Left renal pelvis (tissue), 4 donors: Measurements from ENCODE around the gene MAPK10. TPM values are rescaled to one million over a fixed set of nuclear protein-coding genes. Genes with fewer than 3 reads are reported as not detected.

ENCODE experiments used
- DNase-seq, 4 donors: peaks; one replicate each; pipeline ENCODE4 v3.0.0-alpha.2; 2013; ENCODE audit warnings: low read depth in 4 of 4, low spot score in 3 of 4
- polyA plus RNA-seq, 4 donors: library from polyadenylated mRNA; unstranded; fragments of 120-200 nt; gene quantifications; one replicate each; pipeline ENCODE4 v1.2.1, GENCODE V29; 2013; ENCODE audit not compliant: insufficient read length in 4 of 4

The MAPK10 gene
- polyA plus RNA-seq, 4 donors: 49.3 to 71.6 (median 60.0) TPM

DNA sequence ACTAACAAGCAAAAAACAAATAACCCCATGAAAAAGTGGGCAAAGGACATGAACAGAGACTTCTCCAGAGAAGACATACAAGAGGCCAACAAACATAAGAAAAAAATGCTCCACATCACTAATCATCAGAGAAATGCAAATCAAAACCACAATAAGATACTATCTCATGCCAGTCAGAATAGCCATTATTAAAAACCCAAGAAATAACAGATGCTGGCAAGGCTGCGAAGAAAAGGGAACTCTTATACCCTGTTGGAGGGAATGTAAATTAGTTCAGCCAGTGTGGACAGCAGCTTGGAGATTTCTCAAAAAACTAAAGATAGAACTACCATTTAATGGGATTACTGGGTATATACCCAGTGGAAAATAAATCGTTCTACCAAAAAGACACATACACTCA, 79.6 kb downstream of the MAPK10 start:
- no peak for DNase-seq

DNA sequence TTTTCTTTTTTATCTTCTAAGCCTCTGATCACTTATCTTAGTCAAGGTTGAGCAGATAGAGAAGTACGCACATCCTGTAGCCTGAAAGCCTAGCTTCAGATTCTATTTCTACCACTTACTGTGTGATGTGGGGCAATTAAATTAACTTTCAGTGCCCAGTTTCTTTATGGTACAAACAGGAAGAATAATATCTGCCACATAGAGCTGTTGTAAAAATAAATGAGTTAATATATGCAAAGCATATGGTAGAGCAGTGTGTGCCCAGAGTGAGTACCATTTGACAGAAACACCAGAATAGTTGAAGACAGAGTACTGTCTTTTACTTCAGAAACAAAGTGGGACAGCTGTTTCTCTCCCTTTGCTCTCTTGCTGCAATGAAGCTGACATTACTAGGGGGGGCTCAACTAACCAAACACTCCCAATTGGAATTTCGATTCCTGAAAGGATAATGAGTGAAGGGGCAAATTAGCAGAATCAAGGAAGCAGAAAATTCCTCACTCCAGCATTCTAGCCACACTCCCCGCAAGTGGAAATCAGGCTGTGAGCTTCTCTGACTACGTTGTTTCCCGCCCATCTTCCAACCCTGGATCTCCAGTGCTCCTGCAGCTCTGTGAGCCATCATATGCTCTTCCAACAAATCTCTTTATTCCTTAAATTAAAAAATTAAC, 80.4 kb downstream of the MAPK10 start:
- DNase-seq: no peak

- DNase-seq: no peak
These were observed 81.7 kb downstream of the MAPK10 start for GRCh38 chr4:86278126-86278525.

GRCh38 chr4:86274642-86275041, 85.2 kb downstream of the MAPK10 start:
- no peak for DNase-seq

DNA sequence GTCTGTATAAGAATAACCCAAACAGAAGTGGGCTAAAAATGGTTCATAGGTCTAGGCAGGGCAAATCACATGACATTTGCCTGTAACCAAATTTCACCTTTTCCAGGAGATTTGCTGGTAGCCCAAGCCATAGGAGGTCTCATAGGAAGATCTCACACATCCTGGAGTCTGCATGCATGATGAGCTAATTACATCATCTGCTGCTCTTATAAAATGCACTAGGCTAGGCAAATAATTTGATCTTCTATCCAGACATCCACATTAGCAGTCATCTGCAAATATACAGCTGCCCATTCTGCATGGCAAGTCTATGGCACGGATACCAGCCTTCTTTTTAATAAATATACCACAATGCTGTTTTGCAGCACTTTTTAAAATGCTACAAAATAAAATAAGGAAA, 87.2 kb downstream of the MAPK10 start:
- DNase-seq: no peak

- no peak for DNase-seq
These were observed 88.8 kb downstream of the MAPK10 start for GRCh38 chr4:86271057-86271456.

DNA sequence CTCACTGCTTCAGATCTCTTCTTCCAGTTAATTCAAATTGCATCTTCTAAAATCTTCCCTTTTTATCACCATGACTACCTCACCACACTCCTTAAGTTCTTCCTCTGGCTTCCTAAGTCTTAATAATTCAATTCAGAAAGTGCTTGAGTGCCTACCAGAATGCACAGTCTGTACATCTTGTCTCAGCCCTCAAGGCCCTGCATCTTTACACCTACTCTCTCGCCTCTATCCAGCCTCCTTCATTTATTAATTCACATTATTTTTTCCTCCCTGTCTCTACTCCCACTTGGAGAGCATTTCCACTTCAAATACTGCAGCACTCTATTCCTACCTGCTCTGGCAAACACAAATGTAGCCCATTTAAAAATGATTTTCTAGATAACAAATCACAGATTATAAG, 90.5 kb downstream of the MAPK10 start:
- DNase-seq: no peak

- no peak for DNase-seq
These were observed 95.6 kb downstream of the MAPK10 start for GRCh38 chr4:86264241-86264640.

DNA sequence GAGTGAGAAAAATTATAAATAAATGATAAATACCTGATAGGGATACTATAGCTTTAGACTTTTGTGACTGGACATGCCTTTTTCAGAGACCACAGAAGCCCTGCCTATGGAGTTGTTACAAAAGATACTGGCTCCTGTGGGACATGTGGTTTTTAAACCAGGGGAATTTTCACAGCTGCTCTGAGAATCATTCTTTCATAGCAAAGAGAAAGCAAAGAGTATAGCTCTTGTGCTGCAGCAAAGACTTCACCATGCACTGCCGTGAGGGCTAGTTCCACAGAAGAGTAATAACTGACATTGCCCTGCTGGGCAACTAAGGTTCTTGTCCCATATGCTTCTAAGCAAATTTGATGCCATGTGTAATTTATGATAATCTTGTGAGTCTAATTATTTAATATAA, 98.2 kb downstream of the MAPK10 start:
- DNase-seq: no peak

DNA sequence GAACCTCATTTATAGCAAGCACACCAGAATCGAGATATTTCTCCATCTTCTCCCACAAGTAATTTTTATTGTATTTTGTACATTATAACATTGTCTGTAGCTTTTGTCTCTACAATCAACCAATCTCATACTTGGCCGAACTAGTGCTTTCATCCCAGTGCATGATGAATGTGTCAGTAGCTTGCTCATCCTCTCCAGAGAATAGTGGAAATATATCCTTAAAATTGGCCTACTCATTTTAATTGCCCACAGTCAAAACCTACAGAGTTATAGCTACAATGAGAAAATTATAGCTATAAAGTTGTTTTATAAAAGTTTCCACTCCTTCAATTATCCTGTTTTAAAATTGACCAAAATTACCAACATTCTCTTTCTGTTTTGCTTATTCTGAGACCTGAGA, 103.8 kb downstream of the MAPK10 start:
- DNase-seq: no peak

DNA sequence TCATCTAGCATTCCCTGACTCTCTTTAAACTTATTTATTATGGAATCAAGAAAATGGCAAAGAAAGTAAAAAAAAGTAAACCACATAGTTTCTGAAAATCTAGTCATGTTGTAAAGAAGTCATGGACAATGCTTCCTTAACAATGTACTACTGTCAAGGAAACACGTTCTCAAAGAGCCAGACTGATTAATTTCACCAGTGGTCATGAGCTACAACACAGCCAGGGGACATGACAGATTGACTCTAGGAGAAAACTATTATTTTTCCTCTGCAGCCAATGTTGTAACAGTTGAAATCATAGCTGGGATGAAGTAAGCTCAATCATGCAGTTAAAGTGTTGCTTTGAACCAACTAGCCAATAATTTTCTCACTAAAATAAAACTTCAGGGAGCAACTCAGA, 109.2 kb downstream of the MAPK10 start:
- no peak for DNase-seq

DNA sequence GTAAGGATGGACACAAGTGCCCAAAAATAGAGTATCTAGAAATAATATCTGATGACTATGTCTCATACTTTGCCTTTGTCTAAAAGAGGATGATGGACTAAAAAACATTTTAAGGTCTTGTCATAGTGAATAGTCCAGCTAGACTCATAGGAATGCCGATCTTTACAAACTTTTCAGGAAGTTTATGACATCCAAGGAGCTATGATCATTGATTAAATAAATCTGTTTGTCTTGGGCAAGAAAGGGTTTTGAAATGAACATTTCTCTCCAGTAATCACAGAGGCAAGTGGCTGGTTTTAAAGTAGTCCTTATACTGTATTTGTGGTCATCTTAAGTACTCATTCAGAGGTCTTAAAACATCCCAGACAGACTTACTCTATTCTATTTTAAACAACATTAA, 109.8 kb downstream of the MAPK10 start:
- DNase-seq: no peak

- no peak for DNase-seq
These were observed 110.8 kb downstream of the MAPK10 start for GRCh38 chr4:86249074-86249473.

GRCh38 chr4:86247906-86248305, 111.9 kb downstream of the MAPK10 start:
- no peak for DNase-seq

- no peak for DNase-seq
These were observed 112.5 kb downstream of the MAPK10 start for GRCh38 chr4:86247320-86247719.

- DNase-seq: no peak
These were observed 116.1 kb downstream of the MAPK10 start for GRCh38 chr4:86243750-86244149.

- no peak for DNase-seq
These were observed 117.2 kb downstream of the MAPK10 start for GRCh38 chr4:86242677-86243076.

GRCh38 chr4:86235549-86235948, 124.3 kb downstream of the MAPK10 start:
- no peak for DNase-seq

DNA sequence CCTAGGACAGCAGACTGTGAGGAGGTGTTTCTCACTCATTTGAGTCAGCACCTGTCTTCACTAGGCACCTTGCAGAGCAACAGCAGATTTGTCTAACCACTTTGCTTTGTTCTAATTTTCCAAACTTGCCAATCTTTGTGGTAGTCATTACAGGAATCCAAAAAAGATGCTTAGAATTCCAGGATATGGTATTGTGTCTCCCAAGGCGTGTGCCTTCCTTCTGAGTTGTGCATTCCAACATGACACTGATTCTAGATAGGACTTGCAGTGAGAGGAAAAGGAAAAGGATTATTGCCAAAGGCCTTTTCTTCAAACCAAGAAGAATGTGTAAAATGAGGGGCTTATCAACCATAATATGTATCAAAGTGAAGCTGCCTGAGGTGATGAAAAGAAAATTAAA, 126.2 kb downstream of the MAPK10 start:
- no peak for DNase-seq

- DNase-seq: no peak
These were observed 126.8 kb downstream of the MAPK10 start for GRCh38 chr4:86233090-86233489.

DNA sequence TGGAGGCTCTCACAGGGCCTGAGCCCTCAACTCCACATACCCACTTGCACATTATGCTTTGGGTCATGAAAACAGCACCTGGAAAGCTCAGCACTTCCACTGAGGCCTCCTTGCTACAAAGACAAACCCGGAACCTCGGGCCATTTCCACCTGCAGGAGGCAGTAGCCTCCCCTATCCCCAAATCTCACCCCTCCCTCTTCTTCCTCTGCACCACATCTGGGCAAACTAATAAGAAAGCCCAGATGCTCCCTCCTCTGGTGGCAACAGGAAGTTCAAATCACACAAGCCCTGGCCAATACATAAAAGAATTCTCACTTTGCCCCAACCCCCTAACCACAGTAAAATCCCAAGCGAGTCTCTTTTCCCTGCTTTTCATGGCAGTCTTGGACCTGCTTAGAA, 136.4 kb downstream of the MAPK10 start:
- no peak for DNase-seq

DNA sequence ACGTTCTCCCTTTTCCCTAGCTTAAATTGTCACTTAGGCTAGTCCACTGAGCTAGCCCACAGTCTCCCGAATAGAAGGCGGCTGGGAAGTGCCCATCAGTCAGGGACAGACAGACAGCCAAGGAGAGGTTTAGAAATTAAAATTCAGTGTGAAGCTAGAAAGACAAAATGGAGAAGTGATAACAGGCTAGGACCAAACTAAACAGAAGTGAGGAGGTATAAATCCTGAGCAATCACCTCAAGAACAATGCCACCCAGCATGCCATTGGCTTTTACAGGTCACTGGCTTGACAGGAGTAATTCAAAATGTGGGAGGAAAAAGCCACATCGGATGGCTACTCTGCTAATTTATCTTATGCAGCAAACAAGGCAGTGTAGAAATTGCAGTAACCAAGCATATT, 138.9 kb downstream of the MAPK10 start:
- DNase-seq: no peak

DNA sequence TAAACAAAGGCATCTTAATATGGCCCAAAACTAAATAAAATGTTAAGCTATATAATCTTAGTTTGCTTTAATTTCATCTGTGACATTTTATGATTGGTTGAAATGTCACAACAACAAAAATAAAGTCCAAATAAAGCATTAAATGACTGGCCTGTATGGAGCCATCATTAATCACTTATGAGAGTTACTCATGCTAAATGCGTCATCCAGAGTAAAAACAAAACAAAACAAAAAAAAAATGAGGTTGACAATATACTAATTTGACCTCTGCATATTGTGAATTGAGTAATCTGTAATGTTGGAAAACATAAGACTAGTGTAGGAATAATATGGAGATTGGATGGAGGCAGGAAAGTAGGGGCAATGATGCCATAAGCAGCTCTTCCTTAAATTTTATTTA, 139.7 kb downstream of the MAPK10 start:
- no peak for DNase-seq
